H1 (cell line): ENCODE data around the gene GALNTL6. TPM values are rescaled to one million over a fixed set of nuclear protein-coding genes. Genes with fewer than 3 reads are reported as not detected.

Experiments used
- CTCF ChIA-PET: fragments of 300-600 bp; sonication (Branson Sonifier 250); formaldehyde crosslinking; loops from one replicate; lab custom pipeline; 2021; ENCODE audit not compliant: partially characterized antibody; lab: Charles Lee
- POLR2A ChIA-PET: fragments of 300-600 bp; sonication (Branson Sonifier 250); formaldehyde crosslinking; loops from one replicate; lab custom pipeline; 2021; ENCODE audit warnings: inconsistent platforms; ENCODE audit not compliant: partially characterized antibody; lab: Charles Lee
- DNase-seq, 2 experiments: peaks; one replicate each; pipeline versions ENCODE4 v3.0.0 to v3.0.0-alpha.2; 2010 to 2022; ENCODE audit warnings: low spot score in 2 of 2, low read depth in 1 of 2, mixed read lengths in 1 of 2
- FAIRE-seq: peaks from 2 replicates; lab custom pipeline; 2011; peaks lifted over from hg19 to GRCh38; lab: Jason Lieb, UNC
- H2AFZ ChIP-seq: 2 replicates; pipeline ENCODE4 v1.8.1; 2012; ENCODE audit warnings: low read length, inconsistent platforms
- H2AK5ac ChIP-seq: 2 replicates; pipeline ENCODE4 v1.6.1; 2013; ENCODE audit warnings: low read depth, low read length
- H2BK120ac ChIP-seq: replicated peaks from 2 replicates; pipeline ENCODE3; 2013; ENCODE audit warnings: low read depth, low read length, inconsistent platforms
- H2BK12ac ChIP-seq: 2 replicates; pipeline ENCODE4 v1.6.1; 2013; ENCODE audit warnings: low read depth, low read length
- H2BK15ac ChIP-seq: 2 replicates; pipeline ENCODE4 v1.6.1; 2013; ENCODE audit warnings: low read length
- H2BK20ac ChIP-seq: 2 replicates; pipeline ENCODE4 v1.6.1; 2013; ENCODE audit warnings: low read length
- H2BK5ac ChIP-seq: 2 replicates; pipeline ENCODE4 v1.6.1; 2013; ENCODE audit warnings: low read depth, low read length
- H3K14ac ChIP-seq: 2 replicates; pipeline ENCODE4 v1.6.1; 2013; ENCODE audit warnings: inconsistent platforms; ENCODE audit not compliant: insufficient read length
- H3K18ac ChIP-seq: 2 replicates; pipeline ENCODE4 v1.6.1; 2013; ENCODE audit warnings: low read length; ENCODE audit errors: extremely low read depth
- H3K23ac ChIP-seq: 2 replicates; pipeline ENCODE4 v1.6.1; 2013; ENCODE audit warnings: inconsistent platforms; ENCODE audit not compliant: insufficient read length
- H3K23me2 ChIP-seq: 2 replicates; pipeline ENCODE4 v1.6.1; 2013; ENCODE audit warnings: low read depth, low read length
- H3K27ac ChIP-seq: 2 replicates; pipeline ENCODE4 v1.6.1; 2011; ENCODE audit warnings: low read depth, low read length, inconsistent platforms
- H3K27me3 ChIP-seq, 4 experiments: replicated peaks in 1 of 4; 1 replicate in 1 of 4; 2 replicates in 3 of 4; pipeline versions ENCODE4 v1.6.1 to v1.8.1; 2011 to 2013; ENCODE audit warnings: low read length in 3 of 4, mild to moderate bottlenecking in 3 of 4, inconsistent platforms in 2 of 4, mixed read lengths in 2 of 4, moderate library complexity in 1 of 4; ENCODE audit not compliant: control insufficient read depth in 3 of 4, insufficient read depth in 3 of 4; ENCODE audit errors: extremely low read depth in 1 of 4
- H3K36me3 ChIP-seq, 4 experiments: 2 replicates each; pipeline versions ENCODE4 v1.6.1 to v1.8.1; 2011 to 2013; ENCODE audit warnings: mild to moderate bottlenecking in 4 of 4, low read length in 3 of 4, moderate library complexity in 2 of 4, control low read depth in 1 of 4, inconsistent platforms in 1 of 4; ENCODE audit not compliant: insufficient read depth in 4 of 4, control insufficient read depth in 2 of 4
- H3K4ac ChIP-seq: replicated peaks from 2 replicates; pipeline ENCODE3; 2013; ENCODE audit warnings: low read length, low read depth, mixed read lengths, inconsistent platforms; ENCODE audit not compliant: insufficient read length
- H3K4me1 ChIP-seq, 4 experiments: replicated peaks in 1 of 4; 1 replicate in 1 of 4; 2 replicates in 3 of 4; pipeline versions ENCODE4 v1.6.1 to v1.8.1; 2011 to 2013; ENCODE audit warnings: low read length in 3 of 4, inconsistent platforms in 2 of 4, mixed read lengths in 1 of 4; ENCODE audit not compliant: insufficient read depth in 4 of 4, control insufficient read depth in 3 of 4
- H3K4me2 ChIP-seq, 2 experiments: 2 replicates each; pipeline versions ENCODE4 v1.6.1 to v1.8.1; 2011 to 2013; ENCODE audit warnings: low read depth in 2 of 2, low read length in 2 of 2, control low read depth in 1 of 2, inconsistent platforms in 1 of 2, mild to moderate bottlenecking in 1 of 2; ENCODE audit not compliant: insufficient read depth in 1 of 2
- H3K4me3 ChIP-seq, 4 experiments: fragments of 200-600, 300-600 bp in 1 of 4; sonication (generic), shearing (Covaris generic), sonication (Bioruptor Twin) in 1 of 4; 2 replicates each; pipeline versions ENCODE4 v1.5.1 to v1.8.1; 2011 to 2016; ENCODE audit warnings: low read length in 4 of 4, low read depth in 3 of 4, control low read depth in 2 of 4, inconsistent platforms in 2 of 4, mild to moderate bottlenecking in 2 of 4, mixed read lengths in 1 of 4, moderate library complexity in 1 of 4; ENCODE audit not compliant: insufficient read depth in 2 of 4; ENCODE audit errors: extremely low read depth in 1 of 4
- H3K56ac ChIP-seq: replicated peaks from 2 replicates; pipeline ENCODE3; 2013; ENCODE audit warnings: low read depth, mild to moderate bottlenecking, mixed read lengths, low read length, inconsistent platforms; ENCODE audit not compliant: insufficient read length
- H3K79me1 ChIP-seq: 2 replicates; pipeline ENCODE4 v1.6.1; 2013; ENCODE audit warnings: low read depth, low read length, control low read depth
- H3K79me2 ChIP-seq, 2 experiments: 2 replicates each; pipeline versions ENCODE4 v1.6.1 to v1.8.1; 2012 to 2013; ENCODE audit warnings: low read length in 2 of 2, mild to moderate bottlenecking in 2 of 2, inconsistent platforms in 1 of 2; ENCODE audit not compliant: insufficient read depth in 2 of 2, control insufficient read depth in 1 of 2
- H3K9ac ChIP-seq, 4 experiments: replicated peaks in 1 of 4; 1 replicate in 1 of 4; 2 replicates in 3 of 4; pipeline versions ENCODE4 v1.6.1 to v1.8.1; 2011 to 2013; ENCODE audit warnings: low read depth in 3 of 4, low read length in 3 of 4, control low read depth in 2 of 4, mild to moderate bottlenecking in 2 of 4, moderate library complexity in 2 of 4, inconsistent platforms in 1 of 4; ENCODE audit errors: extremely low read depth in 1 of 4
- H3K9me3 ChIP-seq, 2 experiments: 2 replicates each; pipeline versions ENCODE4 v1.6.1 to v1.8.1; 2012 to 2013; ENCODE audit warnings: mild to moderate bottlenecking in 2 of 2, moderate library complexity in 2 of 2, control low read depth in 1 of 2, inconsistent platforms in 1 of 2, low read depth in 1 of 2, low read length in 1 of 2, mixed read lengths in 1 of 2; ENCODE audit not compliant: insufficient read depth in 2 of 2
- H4K20me1 ChIP-seq, 2 experiments: replicated peaks in 1 of 2; 2 replicates each; pipeline versions ENCODE3 to v1.8.1; 2011 to 2013; ENCODE audit warnings: inconsistent platforms in 2 of 2, low read length in 2 of 2, mild to moderate bottlenecking in 1 of 2; ENCODE audit not compliant: insufficient read depth in 2 of 2, control insufficient read depth in 1 of 2
- H4K5ac ChIP-seq: 2 replicates; pipeline ENCODE4 v1.6.1; 2013; ENCODE audit warnings: low read length, low read depth, mixed read lengths, inconsistent platforms; ENCODE audit not compliant: insufficient read length
- H4K8ac ChIP-seq: 2 replicates; pipeline ENCODE4 v1.8.0; 2013; ENCODE audit warnings: mild to moderate bottlenecking, moderate library complexity, low read length, inconsistent platforms; ENCODE audit not compliant: insufficient read depth; ENCODE audit errors: extremely low read depth
- H4K91ac ChIP-seq: replicated peaks from 2 replicates; pipeline ENCODE3; 2013; ENCODE audit warnings: low read length, mixed read lengths, inconsistent platforms; ENCODE audit not compliant: insufficient read length
- TEAD4 ChIP-seq: IDR thresholded peaks from 2 replicates; pipeline ENCODE4 v1.6.1; 2012; ENCODE audit warnings: low read depth, low read length, inconsistent platforms, mixed read lengths
- polyA plus RNA-seq, 7 experiments: library from polyadenylated mRNA; depleted of rRNA in 3 of 7; stranded (reverse) in 5 of 7; unstranded in 2 of 7; fragments of >200 nt in 5 of 7; fragments of 200-250 nt in 2 of 7; gene quantifications; 1 replicate in 5 of 7; 2 replicates in 1 of 7; 4 replicates in 1 of 7; pipeline versions ENCODE4 v1.2.1 to v1.2.3, GENCODE V29; 2011 to 2013; ENCODE audit warnings: missing spikeins in 2 of 7, mixed read lengths in 2 of 7
- total RNA-seq: library from RNA; stranded (reverse); fragmentation: NEBNext Ultra II Directional; extraction: Animal tissue kit (Norgen Biotek cat#: 25700); gene quantifications from 2 replicates; pipeline ENCODE4 v1.2.1, GENCODE V29; 2021

GALNTL6 gene
- total and polyA plus RNA-seq, 2 of the 8 experiments (the other 6 are each of a cell fraction or from before 2014, with no cell fraction given), result 0.03 to 0.32 TPM

GRCh38 chr4:171981185-171981584 lies 168.0 kb downstream of the GALNTL6 start:
- no peaks in the 10 kb centered on the region for H3K79me2 ChIP-seq
- H4K8ac ChIP-seq, result no peak overlapping the region
- no peaks in the 10 kb centered on the region for H3K9me3 ChIP-seq
- FAIRE-seq, result no peak
- H3K27ac ChIP-seq, result no peak overlapping the region
- no peak overlapping the region for H3K4me2 ChIP-seq
- no peak overlapping the region for H2BK12ac ChIP-seq
- no peaks in the 10 kb centered on the region for H3K36me3 ChIP-seq
- CTCF ChIA-PET, result no interaction called here
- no peak overlapping the region for H3K56ac ChIP-seq
- no peak overlapping the region for H3K4ac ChIP-seq
- H3K23me2 ChIP-seq, result no peaks in the 10 kb centered on the region
- no peak for DNase-seq
- H3K9ac ChIP-seq, result no peak overlapping the region
- no peak overlapping the region for H3K14ac ChIP-seq
- H3K27me3 ChIP-seq, result no peaks in the 10 kb centered on the region
- H3K4me1 ChIP-seq, result 0 out of 7 replicates have a peak, but pooled peaks cover 0 to 3% (median 0%) of the 10 kb centered on the region in 4 experiments
- no peak overlapping the region for H2AK5ac ChIP-seq
- no peak overlapping the region for H4K91ac ChIP-seq
- H2AFZ ChIP-seq, result peak overlapping the region; percentile 93; the same call in 1 of the 2 replicates
- no peak overlapping the region for H2BK120ac ChIP-seq
- H4K5ac ChIP-seq, result no peak overlapping the region
- H2BK5ac ChIP-seq, result no peak overlapping the region
- TF ChIP-seq TEAD4, result no peak
- TF ChIP-seq, all 59 proteins: peak for 0
- Histone ChIP-seq H3K4me3 (no peak overlapping the region), H3K79me1 (no peaks in the 10 kb centered on the region), H3K23ac (no peak overlapping the region), H4K20me1 (no peaks in the 10 kb centered on the region), H3K18ac (no peak overlapping the region), H2BK20ac (no peak overlapping the region), H2BK15ac (no peak overlapping the region)
- POLR2A ChIA-PET, result interaction anchor here (0.8 kb wide), 1 partner anchor 9 kb away, joined by 3 read pairs; no protein-coding TSS in a partner anchor
